Measurements from ENCODE around the gene YTHDF1. TPM values are rescaled to one million over a fixed set of nuclear protein-coding genes. Genes with fewer than 3 reads are reported as not detected.

Gene YTHDF1
- total and polyA plus RNA-seq, 11 donors = 14.7 to 38.2 (median 22.5) TPM

GRCh38 chr20:63225082-63225454 lies 9.1 kb upstream of the YTHDF1 start:
- ATAC-seq = no peak
- H3K9me3 ChIP-seq = no peaks in the 10 kb centered on the region
- H3K36me3 ChIP-seq = no peaks in the 10 kb centered on the region
- no peak for DNase-seq
- no peak overlapping the region for H3K4me3 ChIP-seq
- intact Hi-C loops (cut with DNase I) = no loop called here
- no peak for TF ChIP-seq POLR2A (IDR thresholded peaks at IDR 0.05)
- TF ChIP-seq, protein P1, sequence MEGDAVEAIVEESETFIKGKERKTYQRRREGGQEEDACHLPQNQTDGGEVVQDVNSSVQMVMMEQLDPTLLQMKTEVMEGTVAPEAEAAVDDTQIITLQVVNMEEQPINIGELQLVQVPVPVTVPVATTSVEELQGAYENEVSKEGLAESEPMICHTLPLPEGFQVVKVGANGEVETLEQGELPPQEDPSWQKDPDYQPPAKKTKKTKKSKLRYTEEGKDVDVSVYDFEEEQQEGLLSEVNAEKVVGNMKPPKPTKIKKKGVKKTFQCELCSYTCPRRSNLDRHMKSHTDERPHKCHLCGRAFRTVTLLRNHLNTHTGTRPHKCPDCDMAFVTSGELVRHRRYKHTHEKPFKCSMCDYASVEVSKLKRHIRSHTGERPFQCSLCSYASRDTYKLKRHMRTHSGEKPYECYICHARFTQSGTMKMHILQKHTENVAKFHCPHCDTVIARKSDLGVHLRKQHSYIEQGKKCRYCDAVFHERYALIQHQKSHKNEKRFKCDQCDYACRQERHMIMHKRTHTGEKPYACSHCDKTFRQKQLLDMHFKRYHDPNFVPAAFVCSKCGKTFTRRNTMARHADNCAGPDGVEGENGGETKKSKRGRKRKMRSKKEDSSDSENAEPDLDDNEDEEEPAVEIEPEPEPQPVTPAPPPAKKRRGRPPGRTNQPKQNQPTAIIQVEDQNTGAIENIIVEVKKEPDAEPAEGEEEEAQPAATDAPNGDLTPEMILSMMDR (IDR thresholded peaks at IDR 0.05) = no peak
- 35 to 39% (median 36%) methylated on average over 7 of the region's 7 CpGs for WGBS, 4 donors
- peaks cover 0 to 11% (median 4%) of the 10 kb centered on the region in 12 donors for H3K4me1 ChIP-seq
- no peak overlapping the region for H3K27ac ChIP-seq
- H3K27me3 ChIP-seq = peaks cover 0 to 13% (median 0%) of the 10 kb centered on the region in 9 donors

- peaks cover 0 to 11% (median 4%) of the 10 kb centered on the region in 12 donors for H3K4me1 ChIP-seq
- WGBS, 4 donors = 17 to 36% (median 27%) methylated on average over 8 to 16 of the region's 16 CpGs
- no peak overlapping the region for H3K4me3 ChIP-seq
- peak; percentile 22 to 83 (median 68) for ATAC-seq
- intact Hi-C loops (cut with DNase I) = loop anchor here in 1 of 10 donors (5.0 kb wide), 1 partner anchor 47 kb away; no protein-coding TSS in a partner anchor
- DNase-seq = peak; percentile 45 to 81 (median 71)
- no peak for TF ChIP-seq POLR2A (IDR thresholded peaks at IDR 0.05)
- TF ChIP-seq, protein P1 (IDR thresholded peaks at IDR 0.05) = peak in 4 of 12 donors; percentile 10 to 41 (median 29)
- no peak overlapping the region for H3K27ac ChIP-seq
- no peaks in the 10 kb centered on the region for H3K36me3 ChIP-seq
- H3K27me3 ChIP-seq = peaks cover 0 to 11% (median 0%) of the 10 kb centered on the region in 9 donors
- no peaks in the 10 kb centered on the region for H3K9me3 ChIP-seq
These were observed 8.6 kb upstream of the YTHDF1 start for GRCh38 chr20:63224412-63225081.

DNA sequence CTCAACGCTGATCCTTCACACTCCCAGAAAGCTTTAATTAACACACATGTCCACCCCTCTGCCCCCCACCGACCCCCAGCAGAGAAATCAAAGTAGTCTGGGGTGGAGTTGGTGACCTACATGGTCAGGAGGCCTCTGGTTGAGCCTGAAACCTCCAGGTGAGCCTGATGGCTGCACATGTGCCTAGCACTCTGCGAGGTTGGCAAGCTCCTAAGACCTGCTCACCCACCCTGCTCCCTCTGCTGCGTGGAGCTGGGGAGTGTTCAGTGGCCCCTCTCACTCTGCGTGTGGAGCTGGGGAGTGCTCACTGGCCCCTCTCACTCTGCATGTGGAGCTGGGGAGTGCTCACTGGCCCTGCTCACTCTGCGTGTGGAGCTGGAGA lies 7.9 kb upstream of the YTHDF1 start:
- Histone ChIP-seq H3K27me3 (peaks cover 0 to 7% (median 0%) of the 10 kb centered on the region in 9 donors), H3K9me3 (no peaks in the 10 kb centered on the region), H3K27ac (no peak overlapping the region), H3K4me1 (peaks cover 0 to 11% (median 4%) of the 10 kb centered on the region in 12 donors), H3K4me3 (no peak overlapping the region), H3K36me3 (no peaks in the 10 kb centered on the region)
- TF ChIP-seq, protein P1 (IDR thresholded peaks at IDR 0.05) = no peak
- TF ChIP-seq POLR2A (IDR thresholded peaks at IDR 0.05) = no peak
- ATAC-seq = no peak
- intact Hi-C loops (cut with DNase I) = loop anchor here in 2 of 10 donors (2.0 to 5.0 kb wide), 2 partner anchors 47 to 157 kb away; no protein-coding TSS in a partner anchor
- no peak for DNase-seq
- 78 to 91% (median 83%) methylated on average over 4 to 6 of the region's 6 CpGs for WGBS, 4 donors

DNA sequence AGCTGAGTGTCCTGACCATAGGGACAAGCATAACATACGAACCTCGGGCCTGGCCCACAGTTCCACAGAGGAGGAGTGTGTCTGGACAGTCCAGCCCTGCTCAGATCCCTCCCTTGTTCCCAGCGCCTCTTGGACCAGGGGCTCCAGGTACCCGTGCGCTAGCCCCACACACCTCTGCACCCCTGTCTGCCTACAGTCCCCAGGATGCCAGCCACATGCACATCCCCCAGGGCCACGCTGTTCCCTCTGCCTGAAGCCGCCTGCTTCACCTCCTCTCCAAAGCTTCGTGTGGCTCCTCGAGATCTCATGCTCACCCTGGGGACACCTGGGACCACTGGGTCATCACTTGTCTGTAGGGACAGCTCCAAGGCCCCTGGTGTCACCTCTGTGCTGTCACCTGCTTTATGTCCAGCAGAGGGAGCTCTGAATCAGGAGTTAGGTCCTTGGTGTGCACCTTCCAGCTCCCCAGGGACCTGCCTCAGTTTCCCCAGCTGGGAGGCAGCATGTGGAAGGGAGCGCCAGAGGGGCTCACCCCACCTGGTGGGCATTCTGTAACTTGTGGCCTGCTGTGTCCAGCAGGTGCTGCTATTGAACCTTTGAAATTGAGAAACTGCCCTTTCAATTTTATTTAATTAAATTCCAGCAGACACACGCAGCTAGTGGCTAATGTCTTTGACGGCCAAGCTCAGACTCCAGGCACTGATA lies 7.3 kb upstream of the YTHDF1 start:
- Histone ChIP-seq H3K27ac (no peak overlapping the region), H3K27me3 (peaks cover 0 to 7% (median 0%) of the 10 kb centered on the region in 9 donors), H3K4me1 (peaks cover 0 to 11% (median 4%) of the 10 kb centered on the region in 12 donors), H3K9me3 (no peaks in the 10 kb centered on the region), H3K4me3 (no peak overlapping the region), H3K36me3 (no peaks in the 10 kb centered on the region)
- intact Hi-C loops (cut with DNase I) = loop anchor here in 2 of 10 donors (2.0 to 5.0 kb wide), 2 partner anchors 46 to 158 kb away; no protein-coding TSS in a partner anchor
- no peak for TF ChIP-seq POLR2A (IDR thresholded peaks at IDR 0.05)
- TF ChIP-seq, protein P1 (IDR thresholded peaks at IDR 0.05) = peak; percentile 52 to 72 (median 58)
- ATAC-seq = peak in 2 of 4 donors; percentile 27 to 49
- WGBS, 4 donors = 42 to 61% (median 49%) methylated on average over 9 to 12 of the region's 12 CpGs
- no peak for DNase-seq
